Measurements from ENCODE around the gene ETF1.
"Not testable (repeated sequence)": the region's sequence is repeated elsewhere in the genome, so short reads cannot be mapped to it uniquely, and the experiment has no call there.

ETF1 gene

DNA sequence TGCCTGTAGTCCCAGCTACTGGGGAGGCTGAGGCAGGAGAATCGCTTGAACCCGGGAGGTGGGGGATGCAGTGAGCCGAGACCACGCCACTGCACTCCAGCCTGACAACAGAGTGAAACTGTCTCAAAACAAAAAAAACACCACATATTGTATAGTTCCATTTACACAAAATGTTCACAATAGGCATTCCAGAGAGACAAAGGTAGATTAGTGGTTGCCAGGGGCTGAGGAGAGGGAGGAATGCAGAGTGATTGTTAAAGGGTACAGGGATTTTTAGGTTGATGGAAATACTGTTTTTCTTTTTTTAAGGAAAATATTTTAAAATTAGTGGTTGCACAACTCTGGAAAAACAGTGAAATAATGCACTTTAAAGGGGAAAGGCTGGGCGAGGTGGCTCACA lies 19.6 kb downstream of the ETF1 start:
- DNase-seq (no peak), ATAC-seq (no peak)
- Mint-ChIP-seq H3K27ac (no peak overlapping the region), H3K4me3 (no peak overlapping the region), H3K4me1 (peaks cover 37% of the 10 kb centered on the region), H3K27me3 (no peaks in the 10 kb centered on the region), H3K9me3 (no peaks in the 10 kb centered on the region)

- no peak for ATAC-seq
- Mint-ChIP-seq H3K9me3 (no peaks in the 10 kb centered on the region), H3K4me3 (no peak overlapping the region), H3K4me1 (peaks cover 25% of the 10 kb centered on the region), H3K27me3 (no peaks in the 10 kb centered on the region), H3K27ac (peak overlapping the region in 1 of 2 donors; percentile 34)
- DNase-seq: no peak
Measured at GRCh38 chr5:138520971-138521370, 22.1 kb downstream of the ETF1 start.

GRCh38 chr5:138517437-138517836 lies 25.6 kb downstream of the ETF1 start:
- peaks cover 17% of the 10 kb centered on the region for H3K4me1 Mint-ChIP-seq
- H3K27me3 Mint-ChIP-seq: no peaks in the 10 kb centered on the region
- H3K27ac Mint-ChIP-seq: peak overlapping the region in 1 of 2 donors; percentile 34
- no peak overlapping the region for H3K4me3 Mint-ChIP-seq
- no peaks in the 10 kb centered on the region for H3K9me3 Mint-ChIP-seq
- no peak for DNase-seq
- no peak for ATAC-seq

GRCh38 chr5:138515556-138516245 lies 27.3 kb downstream of the ETF1 start:
- no peak for DNase-seq

DNA sequence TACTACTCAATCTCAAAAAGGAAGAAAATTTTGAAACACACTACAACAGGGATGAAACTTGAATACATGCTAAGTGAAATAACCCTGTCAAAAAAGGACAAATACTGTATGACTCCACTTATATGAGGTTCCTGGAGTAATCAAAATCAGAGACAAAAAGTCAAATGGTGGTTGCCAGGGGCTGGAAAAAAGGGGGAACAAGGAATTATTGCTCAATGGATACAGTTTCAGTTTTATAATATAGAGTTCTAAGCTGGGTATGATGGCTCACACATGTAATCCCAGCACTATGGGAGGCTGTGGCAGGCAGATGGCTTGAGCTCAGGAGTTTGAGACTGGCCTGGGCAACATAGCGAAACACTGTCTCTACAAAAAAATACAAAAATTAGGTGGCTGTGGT lies 29.0 kb downstream of the ETF1 start:
- Mint-ChIP-seq H3K27me3 (no peaks in the 10 kb centered on the region), H3K27ac (no peak overlapping the region), H3K4me1 (peaks cover 5% of the 10 kb centered on the region), H3K4me3 (no peak overlapping the region), H3K9me3 (no peaks in the 10 kb centered on the region)
- ATAC-seq (no peak), DNase-seq (no peak)

More at GRCh38 chr5:138515556-138516245, 27.3 kb downstream of the ETF1 start:
- H3K27me3 Mint-ChIP-seq: no peaks in the 10 kb centered on the region
- H3K4me1 Mint-ChIP-seq: peaks cover 13% of the 10 kb centered on the region
- ATAC-seq: no peak
- no peaks in the 10 kb centered on the region for H3K9me3 Mint-ChIP-seq
- H3K27ac Mint-ChIP-seq: peak overlapping the region; percentile 27 to 61
- no peak overlapping the region for H3K4me3 Mint-ChIP-seq

DNA sequence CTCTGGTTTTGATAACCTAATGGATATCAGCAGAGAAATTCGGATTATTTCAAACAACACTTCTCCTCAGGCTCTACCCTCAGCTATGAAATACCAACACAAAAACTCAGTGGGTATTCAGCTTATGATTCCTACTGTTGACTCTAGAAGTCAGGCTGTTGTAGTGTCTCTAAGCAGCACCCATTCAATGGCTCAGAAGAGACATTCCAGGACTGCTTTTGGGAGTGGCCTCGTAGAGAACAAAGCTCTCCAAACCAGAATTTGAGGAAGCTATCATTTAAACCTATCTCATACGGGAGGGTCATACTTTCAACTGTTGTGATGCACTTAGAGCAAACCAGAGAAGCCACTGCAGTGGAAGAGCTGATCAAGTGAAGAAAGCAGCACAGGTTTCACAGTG lies 34.1 kb downstream of the ETF1 start:
- ATAC-seq: no peak
- no peaks in the 10 kb centered on the region for H3K27me3 Mint-ChIP-seq
- no peak overlapping the region for H3K4me3 Mint-ChIP-seq
- no peaks in the 10 kb centered on the region for H3K9me3 Mint-ChIP-seq
- H3K4me1 Mint-ChIP-seq: no peaks in the 10 kb centered on the region
- peak overlapping the region in 1 of 2 donors; percentile 85 for H3K27ac Mint-ChIP-seq
- no peak for DNase-seq

DNA sequence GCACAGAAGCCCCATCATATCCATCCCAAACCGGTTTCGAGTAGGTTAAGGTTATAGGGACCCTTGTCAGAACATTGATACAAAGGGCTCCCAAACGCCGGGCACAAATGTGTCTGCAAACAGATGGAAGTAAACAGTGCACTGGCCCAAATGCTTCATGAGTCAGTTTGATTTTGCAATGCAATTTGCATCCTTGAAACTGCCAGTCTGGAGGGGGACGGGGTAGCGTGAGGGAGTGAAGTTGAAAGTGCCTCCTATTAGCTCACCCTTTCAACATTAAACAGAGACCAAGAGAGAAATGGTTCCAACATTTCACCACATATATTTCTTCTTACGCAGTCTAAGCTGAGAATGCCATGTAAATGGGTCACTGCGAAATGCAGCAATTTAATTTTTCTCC lies 35.6 kb downstream of the ETF1 start:
- H3K27ac Mint-ChIP-seq, H3K4me3 Mint-ChIP-seq, H3K9me3 Mint-ChIP-seq, ATAC-seq, H3K4me1 Mint-ChIP-seq, H3K27me3 Mint-ChIP-seq, DNase-seq: not testable (repeated sequence)

DNA sequence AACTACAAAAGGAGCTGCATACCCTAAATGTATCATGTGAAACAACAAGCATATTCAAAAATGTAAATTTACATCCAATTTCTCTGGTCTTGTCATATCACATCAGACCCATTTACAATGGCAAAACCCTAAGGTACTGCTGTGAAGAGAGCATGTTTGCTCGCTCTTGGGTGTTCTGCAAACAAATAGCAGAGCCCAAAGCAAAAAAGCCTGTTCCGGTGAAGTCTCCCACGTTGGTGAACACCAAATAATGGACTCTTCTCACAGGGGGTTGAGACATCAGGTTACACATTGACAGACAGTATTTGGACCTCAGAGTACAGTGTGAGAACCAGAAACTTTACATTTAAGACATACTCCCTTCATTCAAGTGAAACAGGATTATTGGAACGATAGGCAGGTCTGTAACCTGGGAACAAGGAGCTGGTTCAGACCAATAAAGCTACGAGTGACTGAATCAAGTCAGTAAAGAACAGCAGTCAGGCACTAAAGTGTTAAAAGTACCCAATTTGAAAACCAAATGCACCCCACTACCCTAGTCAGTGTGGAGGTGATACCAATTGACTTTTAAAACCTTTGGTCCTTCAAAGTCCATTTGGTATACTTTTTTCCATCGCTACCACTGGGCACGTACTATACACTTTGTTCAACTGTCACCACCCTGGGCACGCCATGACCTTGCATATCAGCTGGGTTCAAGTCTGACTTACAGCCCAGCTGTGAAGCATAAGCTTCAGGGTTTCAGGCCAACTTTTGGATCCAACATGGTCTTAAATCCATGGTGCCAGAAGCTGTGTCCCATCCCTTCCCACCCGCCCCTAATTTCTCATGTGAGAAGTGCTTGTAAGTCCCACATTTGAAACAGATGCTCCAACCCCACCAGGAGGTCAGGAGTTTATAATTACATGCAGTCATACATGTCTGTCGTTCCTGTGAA lies 36.4 kb downstream of the ETF1 start:
- Mint-ChIP-seq H3K4me1 (no peaks in the 10 kb centered on the region), H3K27ac (no peak overlapping the region), H3K9me3 (no peaks in the 10 kb centered on the region)

DNA sequence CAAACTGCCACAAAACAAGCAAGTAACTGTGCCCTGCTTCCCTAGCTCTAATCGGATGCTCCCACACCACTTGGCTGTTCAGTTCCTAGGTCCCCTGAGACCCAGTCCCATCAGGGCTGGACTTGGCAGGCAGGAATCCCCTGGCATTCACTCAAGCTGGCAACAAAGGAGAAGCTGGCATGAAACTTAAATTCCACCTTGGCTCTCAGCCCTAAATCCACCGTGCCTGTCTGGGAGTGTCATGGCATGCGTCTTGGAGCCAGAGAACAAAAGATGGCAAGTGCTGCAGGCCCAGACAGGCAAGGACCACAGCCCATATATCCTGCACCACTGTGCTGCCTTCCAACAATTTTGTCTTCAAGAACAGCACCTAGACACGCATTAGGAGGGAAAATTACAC lies 38.2 kb downstream of the ETF1 start:
- no peaks in the 10 kb centered on the region for H3K27me3 Mint-ChIP-seq
- H3K27ac Mint-ChIP-seq: no peak overlapping the region
- ATAC-seq (no peak), DNase-seq (no peak)
- no peaks in the 10 kb centered on the region for H3K9me3 Mint-ChIP-seq
- no peak overlapping the region for H3K4me3 Mint-ChIP-seq
- H3K4me1 Mint-ChIP-seq: no peaks in the 10 kb centered on the region

More for the DNA sequence above, 36.4 kb downstream of the ETF1 start:
- DNase-seq (no peak), ATAC-seq (no peak)
- no peak overlapping the region for H3K4me3 Mint-ChIP-seq
- H3K27me3 Mint-ChIP-seq: no peaks in the 10 kb centered on the region

DNA sequence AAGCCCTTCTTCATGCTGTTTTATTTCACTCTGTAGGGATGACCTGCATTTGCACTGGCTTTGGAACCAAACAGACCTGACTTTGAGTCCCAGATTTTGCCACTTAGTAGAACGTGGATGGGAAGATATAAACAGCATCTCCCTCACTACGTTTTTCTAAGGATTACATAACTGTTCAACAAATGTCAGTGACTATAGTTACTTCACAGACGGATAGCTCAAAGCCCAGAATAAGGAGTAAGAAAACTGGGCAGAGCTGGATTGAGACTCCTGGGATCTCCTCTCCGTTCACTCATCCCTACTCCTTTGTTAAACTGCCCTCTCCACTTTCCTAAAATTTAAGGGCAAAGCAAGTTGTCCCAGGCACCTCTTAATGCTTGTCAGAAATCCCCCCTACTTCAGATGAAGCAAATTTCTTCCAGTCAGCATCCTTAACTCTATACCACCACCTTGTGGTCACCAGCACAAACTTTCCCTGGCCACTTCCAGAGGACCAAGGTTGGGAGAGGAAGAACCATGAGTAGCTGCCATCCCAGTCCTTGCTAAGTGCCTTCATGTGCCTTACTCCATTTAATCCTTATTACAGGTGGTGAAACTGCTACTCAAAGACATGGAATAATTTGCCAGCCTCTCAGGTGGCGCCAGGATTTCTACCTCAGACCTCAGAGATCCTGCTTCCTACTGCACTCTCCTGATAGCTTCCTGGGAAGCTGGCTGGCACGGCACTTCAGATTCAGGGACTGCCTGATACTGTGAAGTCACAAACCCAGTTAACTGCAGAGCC lies 39.4 kb downstream of the ETF1 start:
- ATAC-seq (peak; percentile 65), DNase-seq (peak in 1 of 2 donors; percentile 30)
- Mint-ChIP-seq H3K27me3 (no peaks in the 10 kb centered on the region), H3K9me3 (no peaks in the 10 kb centered on the region), H3K4me1 (no peaks in the 10 kb centered on the region), H3K4me3 (no peak overlapping the region), H3K27ac (peak overlapping the region in 1 of 2 donors; percentile 67)

DNA sequence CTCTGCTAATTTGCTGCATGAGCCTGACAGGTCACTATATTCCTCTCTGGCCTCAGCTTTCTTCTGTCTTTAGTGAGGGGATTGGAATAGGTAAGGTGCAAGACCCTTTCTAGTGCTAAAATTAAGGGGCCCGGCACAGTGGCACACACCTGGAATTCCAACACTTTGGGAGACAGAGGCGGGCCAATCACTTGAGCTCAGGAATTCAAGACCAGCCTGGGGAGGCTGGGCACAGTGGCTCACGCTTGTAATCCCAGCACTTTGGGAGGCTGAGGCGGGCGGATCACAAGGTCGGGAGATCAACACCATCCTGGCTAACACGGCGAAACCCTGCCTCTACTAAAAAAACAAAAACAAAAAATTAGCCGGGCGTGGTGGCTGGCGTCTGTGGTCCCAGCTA lies 40.5 kb downstream of the ETF1 start:
- Mint-ChIP-seq H3K27me3 (no peaks in the 10 kb centered on the region), H3K9me3 (no peaks in the 10 kb centered on the region), H3K27ac (no peak overlapping the region), H3K4me1 (no peaks in the 10 kb centered on the region), H3K4me3 (no peak overlapping the region)
- no peak for ATAC-seq
- DNase-seq: no peak

DNA sequence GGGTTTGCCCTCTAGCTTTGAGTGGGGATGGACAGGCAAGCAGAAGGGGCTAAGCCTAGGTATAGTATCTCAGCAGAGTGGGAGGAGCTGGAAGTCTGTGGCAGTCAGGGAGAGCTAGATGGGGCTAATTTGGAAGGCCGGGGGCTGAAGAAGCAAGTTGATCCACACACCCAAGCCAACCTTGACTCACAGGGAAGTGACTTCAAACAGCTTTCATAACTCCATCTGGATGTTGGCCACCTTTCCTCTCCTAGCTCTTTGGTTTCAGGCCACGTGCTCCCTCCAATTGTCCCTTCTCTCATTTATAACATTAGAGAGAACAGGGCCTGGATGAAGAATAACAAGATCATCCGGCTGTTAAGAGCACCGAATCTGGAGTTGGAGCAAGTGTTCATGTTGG lies 40.9 kb downstream of the ETF1 start:
- no peak overlapping the region for H3K4me3 Mint-ChIP-seq
- ATAC-seq (no peak), DNase-seq (no peak)
- no peaks in the 10 kb centered on the region for H3K27me3 Mint-ChIP-seq
- H3K27ac Mint-ChIP-seq: peak overlapping the region in 1 of 2 donors; percentile 29
- H3K4me1 Mint-ChIP-seq: no peaks in the 10 kb centered on the region
- H3K9me3 Mint-ChIP-seq: no peaks in the 10 kb centered on the region

- DNase-seq (no peak), ATAC-seq (no peak)
- H3K4me3 Mint-ChIP-seq: no peak overlapping the region
- H3K9me3 Mint-ChIP-seq: no peaks in the 10 kb centered on the region
- peaks cover 4% of the 10 kb centered on the region for H3K4me1 Mint-ChIP-seq
- peaks cover under 1% of the 10 kb centered on the region for H3K27me3 Mint-ChIP-seq
- H3K27ac Mint-ChIP-seq: no peak overlapping the region
Measured at GRCh38 chr5:138498376-138498775, 44.7 kb downstream of the ETF1 start.

DNA sequence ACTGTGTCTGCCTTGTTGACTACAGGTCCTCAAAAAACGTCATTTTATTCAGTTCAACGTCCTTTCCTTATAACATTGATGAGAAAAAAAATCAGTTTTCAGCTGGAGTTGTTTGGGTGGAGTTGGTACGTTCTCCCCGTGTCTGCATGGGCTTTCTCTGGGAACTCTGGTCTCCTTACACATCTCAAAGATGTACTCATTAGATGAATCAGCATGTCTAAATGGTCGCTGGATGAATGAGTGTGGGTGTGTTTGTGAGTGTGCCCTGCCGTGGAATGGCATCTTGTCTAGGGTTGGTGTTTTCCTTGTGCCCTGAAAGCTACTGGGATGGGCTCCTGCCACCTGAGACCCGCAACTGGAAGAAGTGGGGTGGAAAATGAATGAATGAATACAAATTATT lies 47.7 kb downstream of the ETF1 start:
- Mint-ChIP-seq H3K4me1 (peaks cover 24% of the 10 kb centered on the region), H3K4me3 (no peak overlapping the region), H3K27ac (no peak overlapping the region), H3K9me3 (no peaks in the 10 kb centered on the region), H3K27me3 (peaks cover 21% of the 10 kb centered on the region)
- ATAC-seq (no peak), DNase-seq (no peak)

DNA sequence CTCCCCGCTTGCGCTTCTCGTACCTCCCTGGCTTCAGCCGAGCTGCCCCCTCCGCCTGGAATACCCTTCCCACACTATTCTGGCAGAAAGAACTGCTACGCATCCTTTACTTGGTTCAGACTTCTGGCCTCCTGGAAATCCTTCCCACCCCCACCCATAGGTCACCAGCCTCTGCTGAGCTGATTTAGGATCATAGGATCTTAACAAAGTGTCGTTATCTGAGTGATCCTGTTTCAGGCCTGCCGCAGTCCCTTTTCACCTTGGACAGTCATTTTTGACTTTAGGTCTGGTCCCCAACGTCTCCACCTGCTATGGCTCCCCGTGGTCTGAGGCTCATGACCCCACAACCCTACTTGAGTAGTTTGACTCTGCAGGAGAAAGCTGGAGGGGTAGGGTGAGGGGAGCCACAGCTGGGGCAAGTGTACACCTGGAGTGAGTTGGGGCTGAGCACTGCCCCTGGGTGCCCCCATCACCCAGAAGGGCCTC lies 50.4 kb downstream of the ETF1 start:
- peaks cover 34% of the 10 kb centered on the region for H3K27me3 Mint-ChIP-seq
- H3K27ac Mint-ChIP-seq: peak overlapping the region; percentile 72 to 73
- no peaks in the 10 kb centered on the region for H3K9me3 Mint-ChIP-seq
- no peak for DNase-seq
- H3K4me3 Mint-ChIP-seq: peak overlapping the region; percentile 91 to 99
- no peak for ATAC-seq
- H3K4me1 Mint-ChIP-seq: peaks cover 24% of the 10 kb centered on the region

Measured in stimulated activated naive CD8-positive, alpha-beta T cell treated with anti-CD3 and anti-CD28 coated beads, Interleukin-15, amount 100 ng/mL, for 72 hours (primary cell).